ENCODE results near the gene SLC30A3.
"Not testable (repeated sequence)": the region's sequence is repeated elsewhere in the genome, so short reads cannot be mapped to it uniquely, and the experiment has no call there.

The SLC30A3 gene

GRCh38 chr2:27282892-27283291 lies 20.0 kb upstream of the SLC30A3 start:
- no peak for DNase-seq

- no peak for DNase-seq
Observed at GRCh38 chr2:27281855-27282559, 19.2 kb upstream of the SLC30A3 start, which contains the start of gene TRIM54. Gene TRIM54 (plus strand): TSS chr2:27282429. CDS start chr2:27282732, 303 bp downstream.

GRCh38 chr2:27281442-27281841 lies 18.6 kb upstream of the SLC30A3 start:
- no peak for DNase-seq

GRCh38 chr2:27280826-27281225 lies 18.0 kb upstream of the SLC30A3 start:
- DNase-seq, result no peak

GRCh38 chr2:27278010-27278409 lies 15.2 kb upstream of the SLC30A3 start:
- no peak for DNase-seq

- DNase-seq, result no peak
Observed at GRCh38 chr2:27275211-27276150, 12.6 kb upstream of the SLC30A3 start, which contains the start of gene DNAJC5G. Gene DNAJC5G (plus strand): TSS chr2:27275433. CDS start chr2:27276729, 1,296 bp downstream.

GRCh38 chr2:27272537-27273522 lies 10.0 kb upstream of the SLC30A3 start:
- not testable (repeated sequence) for DNase-seq

- DNase-seq, result no peak
Observed at GRCh38 chr2:27271631-27272340, 8.9 kb upstream of the SLC30A3 start.

- DNase-seq, result no peak
Observed at GRCh38 chr2:27270670-27271069, 7.8 kb upstream of the SLC30A3 start.

GRCh38 chr2:27270131-27270530 lies 7.3 kb upstream of the SLC30A3 start:
- no peak for DNase-seq

- DNase-seq, result not testable (repeated sequence)
Observed at GRCh38 chr2:27268296-27268695, 5.4 kb upstream of the SLC30A3 start.

GRCh38 chr2:27265536-27265870 lies 2.7 kb upstream of the SLC30A3 start:
- no peak for DNase-seq

- DNase-seq, result peak; percentile 24
Observed at GRCh38 chr2:27264753-27265535, 2.1 kb upstream of the SLC30A3 start.

- DNase-seq, result no peak
Observed at GRCh38 chr2:27264253-27264752, 1.5 kb upstream of the SLC30A3 start.

GRCh38 chr2:27263287-27264252 lies 723 bp upstream of the SLC30A3 start:
- DNase-seq, result no peak

- DNase-seq, result no peak
Observed at GRCh38 chr2:27261926-27262298, 935 bp downstream of the SLC30A3 start.

GRCh38 chr2:27261241-27261925 lies 1.5 kb downstream of the SLC30A3 start:
- no peak for DNase-seq

GRCh38 chr2:27258051-27258450 lies 4.8 kb downstream of the SLC30A3 start:
- no peak for DNase-seq

- DNase-seq, result no peak
Observed at GRCh38 chr2:27256855-27257454, 5.9 kb downstream of the SLC30A3 start.
